BJ (cell line): ENCODE results near the gene GABRB3. TPM values are rescaled to one million over a fixed set of nuclear protein-coding genes. Genes with fewer than 3 reads are reported as not detected.

Experiments
- CTCF ChIA-PET: fragments of 350-600 bp; formaldehyde crosslinking; extraction: SDS; loops from one replicate; lab custom pipeline; 2021; ENCODE audit warnings: antibody characterized with exemption, inconsistent platforms; lab: Yijun Ruan, JAX
- POLR2A ChIA-PET: fragments of 300-600 bp; sonication (Branson Sonifier 250); formaldehyde crosslinking; extraction: SDS; loops from one replicate; lab custom pipeline; 2021; ENCODE audit warnings: antibody characterized with exemption; lab: Charles Lee
- DNase-seq: peaks from one replicate; pipeline ENCODE4 v3.0.0-alpha.2; 2011; ENCODE audit warnings: low read depth
- H3K27me3 ChIP-seq: 2 replicates; pipeline ENCODE4 v1.6.0; 2011; ENCODE audit warnings: low read length; ENCODE audit not compliant: control insufficient read depth, insufficient read depth
- H3K36me3 ChIP-seq: 2 replicates; pipeline ENCODE4 v1.5.1; 2011; ENCODE audit warnings: low read length; ENCODE audit not compliant: control insufficient read depth, insufficient read depth
- H3K4me3 ChIP-seq: 2 replicates; pipeline ENCODE4 v1.5.1; 2011; ENCODE audit warnings: low read depth, mild to moderate bottlenecking, control low read depth, low read length
- CTCF ChIP-seq: IDR thresholded peaks from 2 replicates; pipeline ENCODE4 v1.5.1; 2011; ENCODE audit warnings: low read depth, mild to moderate bottlenecking, control low read depth, inconsistent platforms, low read length, moderate library complexity; ENCODE audit not compliant: insufficient read depth
- polyA plus RNA-seq: library from polyadenylated mRNA; depleted of rRNA; stranded (reverse); fragments of >200 nt; gene quantifications from 2 replicates; pipeline ENCODE4 v1.2.3, GENCODE V29; 2011

Gene GABRB3
- polyA plus RNA-seq, 1 experiment, result 2.3 TPM

- no peak for DNase-seq
- Histone ChIP-seq H3K36me3 (no peaks in the 10 kb centered on the region), H3K27me3 (no peaks in the 10 kb centered on the region), H3K4me3 (no peak overlapping the region)
- POLR2A ChIA-PET, result no interaction called here
- TF ChIP-seq CTCF, result no peak
- CTCF ChIA-PET, result no interaction called here
Measured at GRCh38 chr15:26630857-26631256, 142.0 kb downstream of the GABRB3 start.

- Histone ChIP-seq H3K36me3 (no peaks in the 10 kb centered on the region), H3K4me3 (peak overlapping the region; percentile 29), H3K27me3 (no peaks in the 10 kb centered on the region)
- 0 out of 2 replicates have a peak, but pooled peaks have one; percentile 3 for TF ChIP-seq CTCF
- DNase-seq, result no peak
- POLR2A ChIA-PET, result interaction anchor here (0.6 kb wide), 1 partner anchor 379 kb away, joined by 3 read pairs; no protein-coding TSS in a partner anchor
- CTCF ChIA-PET, result interaction anchor here (0.7 kb wide), 1 partner anchor 592 kb away, joined by 3 read pairs; no protein-coding TSS in a partner anchor
Measured at GRCh38 chr15:26628879-26629529, 143.9 kb downstream of the GABRB3 start.

GRCh38 chr15:26628071-26628470 lies 144.8 kb downstream of the GABRB3 start:
- no peak for TF ChIP-seq CTCF
- no peak for DNase-seq
- Histone ChIP-seq H3K27me3 (no peaks in the 10 kb centered on the region), H3K36me3 (no peaks in the 10 kb centered on the region), H3K4me3 (peak overlapping the region; percentile 29)
- ChIA-PET CTCF (no interaction called here), POLR2A (no interaction called here)

- Histone ChIP-seq H3K4me3 (no peak overlapping the region), H3K36me3 (no peaks in the 10 kb centered on the region), H3K27me3 (no peaks in the 10 kb centered on the region)
- TF ChIP-seq CTCF, result no peak
- CTCF ChIA-PET, result interaction anchor here (0.6 kb wide), 1 partner anchor 1115 kb away, joined by 3 read pairs; no protein-coding TSS in a partner anchor
- DNase-seq, result no peak
- POLR2A ChIA-PET, result no interaction called here
Measured at GRCh38 chr15:26624128-26624527, 148.7 kb downstream of the GABRB3 start.

- POLR2A ChIA-PET, result no interaction called here
- no peaks in the 10 kb centered on the region for H3K27me3 ChIP-seq
- H3K4me3 ChIP-seq, result no peak overlapping the region
- CTCF ChIA-PET, result no interaction called here
- TF ChIP-seq CTCF, result no peak
- H3K36me3 ChIP-seq, result no peaks in the 10 kb centered on the region
- no peak for DNase-seq
Measured at GRCh38 chr15:26623071-26623470, 149.8 kb downstream of the GABRB3 start.
